ENCODE data around the gene CFAP410.

GRCh38 chr21:44350773-44351481 is 11.7 kb upstream of the CFAP410 start:
- TF ChIP-seq CTCF (IDR thresholded peaks at IDR 0.05; ENCODE audit: low read depth, low read length, poor library complexity, severe bottlenecking) = no peak
- no peak for TF ChIP-seq EZH2phosphoT487 (IDR thresholded peaks at IDR 0.05; ENCODE audit: borderline replicate concordance, low read length)
